Mesenteric fat pad (tissue), 1 donor: Measurements from ENCODE around the gene TMEM87B. TPM values are rescaled to one million over a fixed set of nuclear protein-coding genes. Genes with fewer than 3 reads are reported as not detected.
A peak's percentile ranks its signal among the peaks of the same experiment; 100 is the strongest.
"Not testable (repeated sequence)": the region's sequence is repeated elsewhere in the genome, so short reads cannot be mapped to it uniquely, and the experiment has no call there.

ENCODE experiments used
- DNase-seq: peaks from one replicate; pipeline ENCODE4 v3.0.0-alpha.2; 2020; ENCODE audit warnings: low spot score
- total RNA-seq: library from RNA; stranded (reverse); fragmentation: NEBNext Ultra II Directional; extraction: Animal tissue kit (Norgen Biotek cat#: 25700); gene quantifications from one replicate; pipeline ENCODE4 v1.2.1, GENCODE V29; 2021
- donor health status: DM: yes; HTN: yes; CAD: no.

The TMEM87B gene
- total RNA-seq, 1 donor from 2014 or later: 25.2 TPM

GRCh38 chr2:112113354-112113753 lies 58.3 kb downstream of the TMEM87B start:
- DNase-seq: not testable (repeated sequence)

- DNase-seq: no peak
Observed at GRCh38 chr2:112118148-112118547, 63.1 kb downstream of the TMEM87B start.

- DNase-seq: no peak
Observed at GRCh38 chr2:112121682-112122254, 66.7 kb downstream of the TMEM87B start.

- no peak for DNase-seq
Observed at GRCh38 chr2:112129060-112129459, 74.0 kb downstream of the TMEM87B start.

- no peak for DNase-seq
Observed at GRCh38 chr2:112133344-112133743, 78.3 kb downstream of the TMEM87B start.

GRCh38 chr2:112134120-112134519 lies 79.1 kb downstream of the TMEM87B start:
- DNase-seq: no peak

- DNase-seq: no peak
Observed at GRCh38 chr2:112136096-112136495, 81.0 kb downstream of the TMEM87B start.

GRCh38 chr2:112137516-112138158 lies 82.6 kb downstream of the TMEM87B start:
- DNase-seq: no peak

- DNase-seq: no peak
Observed at GRCh38 chr2:112138159-112139032, 83.3 kb downstream of the TMEM87B start, which contains the start of gene FBLN7. FBLN7 (plus strand) TSS chr2:112138385; CDS start chr2:112138656, 271 bp downstream.

- DNase-seq: not testable (repeated sequence)
Observed at GRCh38 chr2:112139033-112139614, 84.1 kb downstream of the TMEM87B start.

- not testable (repeated sequence) for DNase-seq
Observed at GRCh38 chr2:112139661-112140204, 84.7 kb downstream of the TMEM87B start.

- no peak for DNase-seq
Observed at GRCh38 chr2:112140205-112140802, 85.2 kb downstream of the TMEM87B start.

GRCh38 chr2:112140899-112141625 lies 86.0 kb downstream of the TMEM87B start:
- no peak for DNase-seq

GRCh38 chr2:112141626-112142007 lies 86.5 kb downstream of the TMEM87B start:
- DNase-seq: no peak

GRCh38 chr2:112142525-112143078 lies 87.5 kb downstream of the TMEM87B start:
- DNase-seq: no peak

GRCh38 chr2:112143150-112143549 lies 88.1 kb downstream of the TMEM87B start:
- DNase-seq: no peak

- DNase-seq: no peak
Observed at GRCh38 chr2:112144966-112145365, 89.9 kb downstream of the TMEM87B start.

- DNase-seq: peak; percentile 82
Observed at GRCh38 chr2:112147382-112148168, 92.5 kb downstream of the TMEM87B start.

- DNase-seq: peak; percentile 67
Observed at GRCh38 chr2:112148477-112148876, 93.4 kb downstream of the TMEM87B start.
